ENCODE measurements around the gene ZNF146. TPM values are rescaled to one million over a fixed set of nuclear protein-coding genes. Genes with fewer than 3 reads are reported as not detected.
"Not testable (repeated sequence)": the region's sequence is repeated elsewhere in the genome, so short reads cannot be mapped to it uniquely, and the experiment has no call there.

ZNF146 gene
- polyA plus RNA-seq, 6 donors from 2014 or later, result 28.0 to 85.3 (median 67.6) TPM

- Mint-ChIP-seq H3K4me1 (peaks cover 2 to 6% (median 4%) of the 10 kb centered on the region in 3 donors), H3K9me3 (no peaks in the 10 kb centered on the region), H3K27me3 (no peaks in the 10 kb centered on the region), H3K36me3 (peaks cover 4 to 7% of the 10 kb centered on the region in 2 donors), H3K27ac (no peak overlapping the region), H3K4me3 (no peak overlapping the region)
- ATAC-seq (ENCODE audit: low read depth in 2 of 2), result no peak
- DNase-seq, result no peak
These were observed 5.5 kb upstream of the ZNF146 start for GRCh38 chr19:36209372-36209771.

- ATAC-seq (ENCODE audit: low read depth in 2 of 2), result no peak
- Mint-ChIP-seq H3K9me3 (no peaks in the 10 kb centered on the region), H3K4me3 (no peak overlapping the region), H3K27ac (no peak overlapping the region), H3K4me1 (peaks cover 2 to 6% (median 4%) of the 10 kb centered on the region in 3 donors), H3K27me3 (no peaks in the 10 kb centered on the region), H3K36me3 (peaks cover 2 to 7% of the 10 kb centered on the region in 2 donors)
- no peak for DNase-seq
These were observed 4.4 kb upstream of the ZNF146 start for GRCh38 chr19:36210497-36210896.

- H3K4me1 Mint-ChIP-seq, result peaks cover 10 to 21% (median 12%) of the 10 kb centered on the region in 3 donors
- H3K4me3 Mint-ChIP-seq, result peak overlapping the region in 5 of 8 donors; percentile 29 to 80 (median 49)
- no peak for ATAC-seq (ENCODE audit: low read depth in 2 of 2)
- H3K36me3 Mint-ChIP-seq, result no peaks in the 10 kb centered on the region
- H3K27ac Mint-ChIP-seq, result no peak overlapping the region
- H3K9me3 Mint-ChIP-seq, result no peaks in the 10 kb centered on the region
- no peak for DNase-seq
- H3K27me3 Mint-ChIP-seq, result no peaks in the 10 kb centered on the region
These were observed 2.0 kb upstream of the ZNF146 start for GRCh38 chr19:36212895-36213294.

GRCh38 chr19:36215276-36216123, 594 bp downstream of the ZNF146 start:
- DNase-seq, result no peak
- Mint-ChIP-seq H3K27me3 (no peaks in the 10 kb centered on the region), H3K4me3 (no peak overlapping the region)

GRCh38 chr19:36221474-36221873, 6.6 kb downstream of the ZNF146 start:
- peaks cover 41 to 64% (median 50%) of the 10 kb centered on the region in 3 donors for H3K4me1 Mint-ChIP-seq
- no peak for ATAC-seq (ENCODE audit: low read depth in 2 of 2)
- no peak for DNase-seq
- peaks cover 19 to 27% of the 10 kb centered on the region in 2 donors for H3K36me3 Mint-ChIP-seq
- no peaks in the 10 kb centered on the region for H3K27me3 Mint-ChIP-seq
- H3K4me3 Mint-ChIP-seq, result peak overlapping the region in 1 of 8 donors; percentile 38
- peak overlapping the region in 3 of 6 donors; percentile 26 to 76 (median 33) for H3K27ac Mint-ChIP-seq
- no peaks in the 10 kb centered on the region for H3K9me3 Mint-ChIP-seq

More at GRCh38 chr19:36215276-36216123, 594 bp downstream of the ZNF146 start:
- ATAC-seq (ENCODE audit: low read depth in 2 of 2), result peak; percentile 5 to 8
- Mint-ChIP-seq H3K27ac (peak overlapping the region in 2 of 6 donors; percentile 39 to 51), H3K36me3 (peaks cover 0 to 10% of the 10 kb centered on the region in 2 donors), H3K9me3 (no peaks in the 10 kb centered on the region), H3K4me1 (peaks cover 20 to 33% (median 24%) of the 10 kb centered on the region in 3 donors)

GRCh38 chr19:36222503-36222902, 7.6 kb downstream of the ZNF146 start:
- Mint-ChIP-seq H3K36me3 (peaks cover 19 to 29% of the 10 kb centered on the region in 2 donors), H3K4me3 (no peak overlapping the region), H3K4me1 (peaks cover 33 to 59% (median 41%) of the 10 kb centered on the region in 3 donors), H3K27ac (no peak overlapping the region), H3K27me3 (no peaks in the 10 kb centered on the region), H3K9me3 (no peaks in the 10 kb centered on the region)
- no peak for ATAC-seq (ENCODE audit: low read depth in 2 of 2)
- DNase-seq, result no peak

GRCh38 chr19:36225219-36225892, 10.4 kb downstream of the ZNF146 start:
- Mint-ChIP-seq H3K4me3 (peak overlapping the region in 4 of 8 donors; percentile 10 to 40 (median 26)), H3K36me3 (peaks cover 31 to 38% of the 10 kb centered on the region in 2 donors)
- no peak for ATAC-seq (ENCODE audit: low read depth in 2 of 2)

GRCh38 chr19:36233626-36234025, 18.7 kb downstream of the ZNF146 start:
- not testable (repeated sequence) for H3K27me3 Mint-ChIP-seq

More at GRCh38 chr19:36225219-36225892, 10.4 kb downstream of the ZNF146 start:
- no peak for DNase-seq
- H3K27me3 Mint-ChIP-seq, result no peaks in the 10 kb centered on the region
- H3K27ac Mint-ChIP-seq, result peak overlapping the region in 5 of 6 donors; percentile 60 to 85 (median 82)
- H3K4me1 Mint-ChIP-seq, result peaks cover 27 to 43% (median 29%) of the 10 kb centered on the region in 3 donors
- H3K9me3 Mint-ChIP-seq, result peaks cover 0 to 2% (median 0%) of the 10 kb centered on the region in 7 donors

GRCh38 chr19:36236304-36236945, 21.5 kb downstream of the ZNF146 start:
- Mint-ChIP-seq H3K9me3 (peaks cover 5 to 70% (median 44%) of the 10 kb centered on the region in 7 donors), H3K4me3 (no peak overlapping the region), H3K36me3 (peaks cover 74 to 84% of the 10 kb centered on the region in 2 donors), H3K27ac (no peak overlapping the region), H3K27me3 (no peaks in the 10 kb centered on the region), H3K4me1 (peaks cover 0 to 2% (median 0%) of the 10 kb centered on the region in 3 donors)
- no peak for ATAC-seq (ENCODE audit: low read depth in 2 of 2)
- no peak for DNase-seq

More at GRCh38 chr19:36233626-36234025, 18.7 kb downstream of the ZNF146 start:
- H3K9me3 Mint-ChIP-seq, result peaks cover 5 to 55% (median 36%) of the 10 kb centered on the region in 7 donors
- not testable (repeated sequence) for H3K27ac Mint-ChIP-seq; H3K4me3 Mint-ChIP-seq; ATAC-seq (ENCODE audit: low read depth in 2 of 2); H3K4me1 Mint-ChIP-seq; DNase-seq
- peaks cover 72 to 84% of the 10 kb centered on the region in 2 donors for H3K36me3 Mint-ChIP-seq

GRCh38 chr19:36236946-36237310, 22.0 kb downstream of the ZNF146 start:
- DNase-seq (no peak), ATAC-seq (ENCODE audit: low read depth in 2 of 2) (no peak)
- Mint-ChIP-seq H3K4me3 (no peak overlapping the region), H3K27me3 (no peaks in the 10 kb centered on the region), H3K9me3 (peaks cover 5 to 75% (median 44%) of the 10 kb centered on the region in 7 donors), H3K27ac (no peak overlapping the region), H3K4me1 (peaks cover 0 to 2% (median 0%) of the 10 kb centered on the region in 3 donors), H3K36me3 (peaks cover 74 to 83% of the 10 kb centered on the region in 2 donors)

- H3K27ac Mint-ChIP-seq, result no peak overlapping the region
- H3K4me3 Mint-ChIP-seq, result no peak overlapping the region
- ATAC-seq (ENCODE audit: low read depth in 2 of 2), result no peak
- peaks cover 4 to 18% (median 14%) of the 10 kb centered on the region in 3 donors for H3K27me3 Mint-ChIP-seq
- peaks cover 4 to 49% (median 33%) of the 10 kb centered on the region in 7 donors for H3K9me3 Mint-ChIP-seq
- H3K4me1 Mint-ChIP-seq, result peaks cover 4 to 13% (median 6%) of the 10 kb centered on the region in 3 donors
- no peak for DNase-seq
- peaks cover 13 to 14% of the 10 kb centered on the region in 2 donors for H3K36me3 Mint-ChIP-seq
These were observed 29.2 kb downstream of the ZNF146 start for GRCh38 chr19:36244066-36244465.

GRCh38 chr19:36245210-36246005, 30.5 kb downstream of the ZNF146 start:
- peaks cover 0 to 1% of the 10 kb centered on the region in 2 donors for H3K36me3 Mint-ChIP-seq
- peaks cover 4 to 11% (median 6%) of the 10 kb centered on the region in 3 donors for H3K4me1 Mint-ChIP-seq
- H3K27me3 Mint-ChIP-seq, result peaks cover 4 to 18% (median 14%) of the 10 kb centered on the region in 3 donors
- H3K27ac Mint-ChIP-seq, result no peak overlapping the region
- peaks cover 4 to 40% (median 25%) of the 10 kb centered on the region in 7 donors for H3K9me3 Mint-ChIP-seq
- ATAC-seq (ENCODE audit: low read depth in 2 of 2) (no peak), DNase-seq (no peak)
- H3K4me3 Mint-ChIP-seq, result peak overlapping the region in 7 of 8 donors; percentile 23 to 76 (median 58)
